Adrenal gland (tissue), 5 donors: Measurements from ENCODE around the gene MYO5B.

Source experiments
- POLR2A ChIP-seq, 2 donors: fragments of 450-650 bp; IDR thresholded peaks; one replicate each; pipeline ENCODE4 v1.6.1; 2017; ENCODE audit warnings: antibody characterized with exemption in 2 of 2, mild to moderate bottlenecking in 2 of 2, moderate library complexity in 1 of 2
- TF ChIP-seq, protein P1 (sequence below), 6 experiments: fragments of 450-650 bp in 4 of 6; fragments of 200-600 bp in 2 of 6; sonication (generic) in 1 of 6; IDR thresholded peaks; 1 replicate in 5 of 6; 2 replicates in 1 of 6; pipeline versions ENCODE4 v1.5.1 to v1.8.0; 2016 to 2021; ENCODE audit warnings: antibody characterized with exemption in 6 of 6, mild to moderate bottlenecking in 2 of 6, moderate library complexity in 1 of 6
- donor health status: DM: no; HTN: no; CAD: no.

GRCh38 chr18:50065527-50065926, 129.4 kb downstream of the MYO5B start:
- TF ChIP-seq, protein P1, sequence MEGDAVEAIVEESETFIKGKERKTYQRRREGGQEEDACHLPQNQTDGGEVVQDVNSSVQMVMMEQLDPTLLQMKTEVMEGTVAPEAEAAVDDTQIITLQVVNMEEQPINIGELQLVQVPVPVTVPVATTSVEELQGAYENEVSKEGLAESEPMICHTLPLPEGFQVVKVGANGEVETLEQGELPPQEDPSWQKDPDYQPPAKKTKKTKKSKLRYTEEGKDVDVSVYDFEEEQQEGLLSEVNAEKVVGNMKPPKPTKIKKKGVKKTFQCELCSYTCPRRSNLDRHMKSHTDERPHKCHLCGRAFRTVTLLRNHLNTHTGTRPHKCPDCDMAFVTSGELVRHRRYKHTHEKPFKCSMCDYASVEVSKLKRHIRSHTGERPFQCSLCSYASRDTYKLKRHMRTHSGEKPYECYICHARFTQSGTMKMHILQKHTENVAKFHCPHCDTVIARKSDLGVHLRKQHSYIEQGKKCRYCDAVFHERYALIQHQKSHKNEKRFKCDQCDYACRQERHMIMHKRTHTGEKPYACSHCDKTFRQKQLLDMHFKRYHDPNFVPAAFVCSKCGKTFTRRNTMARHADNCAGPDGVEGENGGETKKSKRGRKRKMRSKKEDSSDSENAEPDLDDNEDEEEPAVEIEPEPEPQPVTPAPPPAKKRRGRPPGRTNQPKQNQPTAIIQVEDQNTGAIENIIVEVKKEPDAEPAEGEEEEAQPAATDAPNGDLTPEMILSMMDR (IDR thresholded peaks at IDR 0.05) = no peak
- no peak for TF ChIP-seq POLR2A (IDR thresholded peaks at IDR 0.05)
